ENCODE measurements around the gene HOMEZ. TPM values are rescaled to one million over a fixed set of nuclear protein-coding genes. Genes with fewer than 3 reads are reported as not detected.

Gene HOMEZ
- polyA plus RNA-seq, 2 of the 4 experiments (the other 2 are of a cell fraction): 7.7 to 9.2 TPM

- H3K4me3 ChIP-seq: no peak overlapping the region
- DNase-seq (ENCODE audit: low read depth in 1 of 2, low spot score in 1 of 2) (peak; percentile 35 to 75), ATAC-seq (no peak), FAIRE-seq (no peak)
- no peak overlapping the region; the same call in 2 of the 3 replicates for H3K4me2 ChIP-seq
- CTCF ChIA-PET: interaction anchor here (0.6 to 12.8 kb wide), 5 partner anchors 13 to 261 kb away, joined by 3 to 254 read pairs (median 3); partner anchors contain the start of gene HOMEZ
- H3K4me1 ChIP-seq: peaks cover 14% of the 10 kb centered on the region; the same call in 2 of the 3 replicates
- H3K27ac ChIP-seq: no peak overlapping the region
- POLR2A ChIA-PET: interaction anchor here (0.5 to 0.7 kb wide), 2 partner anchors 8 to 176 kb away, joined by 4 to 6 read pairs; no protein-coding TSS in a partner anchor
- TF ChIP-seq SMC3 (IDR thresholded peaks at IDR 0.05): peak; percentile 38
- TF ChIP-seq EP300 (IDR thresholded peaks at IDR 0.05): no peak
- peak; percentile 27 to 51; a peak in 3 of 5 replicates for TF ChIP-seq RAD21 (conservative IDR thresholded peaks at IDR 0.05 in 1 of 2, IDR thresholded peaks at IDR 0.05 in 1 of 2)
- TF ChIP-seq CTCF (IDR thresholded peaks at IDR 0.05): peak; percentile 56
- no peaks in the 10 kb centered on the region for H3K9me3 ChIP-seq
- 85% methylated on average over 2 of the region's 2 CpGs for WGBS (ENCODE audit: missing lambda C conversion rate)
Measured at GRCh38 chr14:23299211-23299957, 13.5 kb upstream of the HOMEZ start.

GRCh38 chr14:23297611-23298277, 11.8 kb upstream of the HOMEZ start:
- TF ChIP-seq HOXB5 (CRISPR knock-in tag; IDR thresholded peaks at IDR 0.05): no peak
- TF ChIP-seq USF2 (IDR thresholded peaks at IDR 0.05): no peak
- no peak for TF ChIP-seq JUNB (IDR thresholded peaks at IDR 0.05)
- TF ChIP-seq MYC (IDR thresholded peaks at IDR 0.05; ENCODE audit: borderline replicate concordance, low read length): no peak
- TF ChIP-seq ZC3H11A (IDR thresholded peaks at IDR 0.05): no peak
- no peak for TF ChIP-seq PHF8 (IDR thresholded peaks at IDR 0.05; ENCODE audit: borderline replicate concordance, low read depth)
- TF ChIP-seq TP53 (CRISPR knock-in tag; IDR thresholded peaks at IDR 0.05): no peak
- TF ChIP-seq RNF2 (IDR thresholded peaks at IDR 0.05; ENCODE audit: borderline replicate concordance, low read depth): no peak
- TF ChIP-seq EHF (CRISPR knock-in tag; IDR thresholded peaks at IDR 0.05): no peak
- TF ChIP-seq, protein P1, sequence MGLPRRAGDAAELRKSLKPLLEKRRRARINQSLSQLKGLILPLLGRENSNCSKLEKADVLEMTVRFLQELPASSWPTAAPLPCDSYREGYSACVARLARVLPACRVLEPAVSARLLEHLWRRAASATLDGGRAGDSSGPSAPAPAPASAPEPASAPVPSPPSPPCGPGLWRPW (IDR thresholded peaks at IDR 0.05): no peak
- no peak for TF ChIP-seq RFX5 (IDR thresholded peaks at IDR 0.05)
- TF ChIP-seq CBX8 (IDR thresholded peaks at IDR 0.05): no peak
- TF ChIP-seq HDAC2 (IDR thresholded peaks at IDR 0.05): no peak
- TF ChIP-seq JUN (IDR thresholded peaks at IDR 0.05): no peak
- TF ChIP-seq FOSB (CRISPR knock-in tag; IDR thresholded peaks at IDR 0.05): no peak
- no peak for TF ChIP-seq FOXS1 (CRISPR knock-in tag; IDR thresholded peaks at IDR 0.05)
- TF ChIP-seq ZNF302 (CRISPR knock-in tag; IDR thresholded peaks at IDR 0.05): no peak
- no peak for TF ChIP-seq EHMT2 (IDR thresholded peaks at IDR 0.05; ENCODE audit: low read depth)
- Histone ChIP-seq H3K4me2 (no peak overlapping the region), H3K9me3 (no peaks in the 10 kb centered on the region), H3K27ac (no peak overlapping the region), H3K4me1 (peaks cover 10% of the 10 kb centered on the region; the same call in 2 of the 3 replicates), H3K4me3 (no peak overlapping the region)
- no peak for FAIRE-seq
- ChIA-PET POLR2A (interaction anchor here (0.5 to 2.2 kb wide), 2 partner anchors 9 to 109 kb away, joined by 3 to 8 read pairs; partner anchors contain the start of gene BCL2L2), CTCF (interaction anchor here (1.0 to 12.8 kb wide), 8 partner anchors 11 to 178 kb away, joined by 3 to 254 read pairs (median 4); partner anchors contain the start of genes CEBPE and HOMEZ)
- no peak for ATAC-seq
- DNase-seq (ENCODE audit: low read depth in 1 of 2, low spot score in 1 of 2): no peak
- WGBS (ENCODE audit: missing lambda C conversion rate): 95% methylated on average over 7 of the region's 7 CpGs
